Measurements from ENCODE around the gene DPM3. TPM values are rescaled to one million over a fixed set of nuclear protein-coding genes. Genes with fewer than 3 reads are reported as not detected.
A peak's percentile ranks its signal among the peaks of the same experiment; 100 is the strongest.

DPM3 gene
- total and polyA plus RNA-seq, 9 of the 15 experiments (the other 6 are each of a cell fraction or from before 2014, with no cell fraction given): 3.7 to 120 (median 36.4) TPM

- TF ChIP-seq E2F4 (CRISPR knock-in tag; IDR thresholded peaks at IDR 0.05; ENCODE audit: low read depth): no peak
- TF ChIP-seq POLR2AphosphoS5 (IDR thresholded peaks at IDR 0.05; ENCODE audit: control insufficient read depth, insufficient read depth, low read depth, low read length): peak; percentile 84
- TF ChIP-seq THRAP3 (IDR thresholded peaks at IDR 0.05; ENCODE audit: borderline replicate concordance): peak; percentile 55; the same call in 1 of the 2 replicates
- TF ChIP-seq THRB (CRISPR knock-in tag; conservative IDR thresholded peaks at IDR 0.05): 0 out of 2 replicates have a peak, but pooled peaks have one; percentile 9
- TF ChIP-seq MTA2 (IDR thresholded peaks at IDR 0.05; ENCODE audit: low read depth): 0 out of 2 replicates have a peak, but pooled peaks have one; percentile 2
- TF ChIP-seq DNMT1 (IDR thresholded peaks at IDR 0.05): no peak
- TF ChIP-seq CBX3 (IDR thresholded peaks at IDR 0.05; ENCODE audit: borderline replicate concordance in 1 of 2, low read length in 2 of 2): peak in 1 of 2 experiments; percentile 41; a peak in 1 of 3 replicates
- TF ChIP-seq MNT (conservative IDR thresholded peaks at IDR 0.05): peak; percentile 47 to 86
- TF ChIP-seq FOXM1 (IDR thresholded peaks at IDR 0.05; ENCODE audit: low read depth): no peak
- TF ChIP-seq FOXM1 (CRISPR knock-in tag; IDR thresholded peaks at IDR 0.05; ENCODE audit: low read depth): 0 out of 2 replicates have a peak, but pooled peaks have one; percentile 56
- TF ChIP-seq ZNF696 (CRISPR knock-in tag; conservative IDR thresholded peaks at IDR 0.05): no peak
- peak; percentile 88; the same call in 1 of the 2 replicates for TF ChIP-seq BRD4 (IDR thresholded peaks at IDR 0.05)
- TF ChIP-seq TCFL5 (CRISPR knock-in tag; conservative IDR thresholded peaks at IDR 0.05): no peak
- peak; percentile 69; the same call in 1 of the 2 replicates for TF ChIP-seq THAP12 (CRISPR knock-in tag; IDR thresholded peaks at IDR 0.05)
- peak; percentile 25; the same call in 1 of the 2 replicates for TF ChIP-seq GTF2F1 (IDR thresholded peaks at IDR 0.05; ENCODE audit: low read depth, low read length)
- peak; percentile 77 for TF ChIP-seq ELF1 (tag; IDR thresholded peaks at IDR 0.05)
- no peak for TF ChIP-seq FOS (IDR thresholded peaks at IDR 0.05; ENCODE audit: extremely low read depth, insufficient read length)
- TF ChIP-seq CBFA2T3 (IDR thresholded peaks at IDR 0.05): no peak
- TF ChIP-seq ETV5 (CRISPR knock-in tag; IDR thresholded peaks at IDR 0.05; ENCODE audit: low read depth): peak; percentile 87
- no peak for TF ChIP-seq CC2D1A (IDR thresholded peaks at IDR 0.05)
- TF ChIP-seq SOX6 (IDR thresholded peaks at IDR 0.05): 0 out of 2 replicates have a peak, but pooled peaks have one; percentile 19
- TF ChIP-seq, protein P1, sequence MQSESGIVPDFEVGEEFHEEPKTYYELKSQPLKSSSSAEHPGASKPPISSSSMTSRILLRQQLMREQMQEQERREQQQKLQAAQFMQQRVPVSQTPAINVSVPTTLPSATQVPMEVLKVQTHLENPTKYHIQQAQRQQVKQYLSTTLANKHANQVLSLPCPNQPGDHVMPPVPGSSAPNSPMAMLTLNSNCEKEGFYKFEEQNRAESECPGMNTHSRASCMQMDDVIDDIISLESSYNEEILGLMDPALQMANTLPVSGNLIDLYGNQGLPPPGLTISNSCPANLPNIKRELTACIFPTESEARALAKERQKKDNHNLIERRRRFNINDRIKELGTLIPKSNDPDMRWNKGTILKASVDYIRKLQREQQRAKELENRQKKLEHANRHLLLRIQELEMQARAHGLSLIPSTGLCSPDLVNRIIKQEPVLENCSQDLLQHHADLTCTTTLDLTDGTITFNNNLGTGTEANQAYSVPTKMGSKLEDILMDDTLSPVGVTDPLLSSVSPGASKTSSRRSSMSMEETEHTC (IDR thresholded peaks at IDR 0.05): no peak
These were observed 4.8 kb downstream of the DPM3 start, which contains the start of gene SLC50A1 (continued) for GRCh38 chr1:155135415-155136028.

Data from K562 (cell line).